PC-3 (cell line): Measurements from ENCODE around the gene CIAO2A.

ENCODE experiments used
- CTCF ChIP-seq: fragments of 300-600 bp; sonication (generic); conservative IDR thresholded peaks from 2 replicates; pipeline ENCODE4 v1.5.1; 2017; ENCODE audit warnings: antibody characterized with exemption, low read depth, mild to moderate bottlenecking, low read length
- EZH2 ChIP-seq: fragments of 300-600 bp; sonication (generic); IDR thresholded peaks from one replicate; pipeline ENCODE4 v1.6.1; 2017; ENCODE audit warnings: antibody characterized with exemption, mild to moderate bottlenecking, low read length; ENCODE audit not compliant: unreplicated experiment

- TF ChIP-seq CTCF (no peak), EZH2 (no peak)
Observed at GRCh38 chr15:64066451-64066850, 27.2 kb downstream of the CIAO2A start.
